NOMO-1 (cell line): ENCODE measurements around the gene ZSCAN12.

Experiments used
- DNase-seq, 2 experiments: peaks; one replicate each; lab custom pipeline; 2025; ENCODE audit not compliant: unreplicated experiment in 2 of 2; lab: John Stamatoyannopoulos, UW

Gene ZSCAN12

DNA sequence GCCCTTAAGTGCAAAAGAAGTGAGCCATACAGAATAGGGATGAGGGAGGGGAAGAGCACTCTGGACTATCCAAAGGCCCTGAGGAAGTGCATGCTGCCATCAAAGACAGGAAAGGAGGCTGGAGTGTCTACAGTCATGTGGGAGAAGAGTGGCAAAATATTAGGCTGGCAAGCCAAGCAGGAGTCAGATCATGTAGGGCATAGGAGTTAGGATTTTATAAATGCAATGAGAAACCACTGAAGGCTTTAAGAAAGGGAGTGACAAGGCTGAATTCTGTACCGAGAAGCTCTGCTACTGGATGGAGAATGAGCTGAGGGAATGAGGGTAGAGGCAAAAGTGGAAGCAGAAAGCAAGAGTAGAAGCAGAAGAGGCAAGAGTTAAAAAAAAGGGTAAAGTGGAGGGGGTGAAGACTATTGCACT, 65.9 kb downstream of the ZSCAN12 start:
- no peak for DNase-seq

DNA sequence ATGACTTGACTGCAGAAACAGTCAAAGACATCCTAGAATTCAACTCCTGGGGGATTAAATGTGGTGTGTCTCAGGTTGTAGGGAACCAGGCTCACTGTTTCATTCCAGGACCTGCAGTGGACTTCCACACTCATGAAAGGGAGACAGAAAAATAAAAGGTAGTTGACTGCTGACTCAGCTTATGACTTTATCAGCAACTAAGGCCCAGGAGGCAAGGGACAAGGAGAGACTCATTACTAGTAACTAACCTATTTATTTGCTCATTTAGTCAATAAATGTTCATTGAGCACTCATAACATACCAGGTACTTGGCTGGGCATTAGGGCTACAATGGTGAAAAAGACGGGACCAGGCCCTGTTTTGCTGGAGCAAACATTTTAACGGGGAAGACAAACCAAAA, 66.5 kb downstream of the ZSCAN12 start:
- no peak for DNase-seq

DNA sequence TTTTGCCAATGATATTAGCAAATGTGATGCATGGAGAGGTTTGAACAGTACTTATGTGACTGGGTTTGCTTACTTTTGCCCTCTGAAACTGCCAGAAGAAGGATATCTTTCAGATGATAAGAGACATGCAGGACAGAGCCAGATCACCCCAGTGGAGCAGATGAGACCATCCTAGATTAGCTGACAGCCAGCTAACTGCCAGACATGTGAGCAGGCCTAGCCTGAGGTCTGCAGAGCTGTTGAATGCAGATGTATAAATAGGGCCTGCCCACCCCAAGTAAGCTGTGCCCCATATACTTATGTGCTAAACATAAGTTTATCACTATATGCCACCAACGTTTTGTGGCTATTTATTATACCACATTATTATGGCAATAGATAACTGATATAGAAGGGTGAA, 69.5 kb downstream of the ZSCAN12 start:
- no peak for DNase-seq
